ENCODE data around the gene AP2B1. TPM values are rescaled to one million over a fixed set of nuclear protein-coding genes. Genes with fewer than 3 reads are reported as not detected.

AP2B1 gene
- total and polyA plus RNA-seq, 9 of the 15 experiments (the other 6 are each of a cell fraction or from before 2014, with no cell fraction given), result 60.1 to 287 (median 105) TPM

DNA sequence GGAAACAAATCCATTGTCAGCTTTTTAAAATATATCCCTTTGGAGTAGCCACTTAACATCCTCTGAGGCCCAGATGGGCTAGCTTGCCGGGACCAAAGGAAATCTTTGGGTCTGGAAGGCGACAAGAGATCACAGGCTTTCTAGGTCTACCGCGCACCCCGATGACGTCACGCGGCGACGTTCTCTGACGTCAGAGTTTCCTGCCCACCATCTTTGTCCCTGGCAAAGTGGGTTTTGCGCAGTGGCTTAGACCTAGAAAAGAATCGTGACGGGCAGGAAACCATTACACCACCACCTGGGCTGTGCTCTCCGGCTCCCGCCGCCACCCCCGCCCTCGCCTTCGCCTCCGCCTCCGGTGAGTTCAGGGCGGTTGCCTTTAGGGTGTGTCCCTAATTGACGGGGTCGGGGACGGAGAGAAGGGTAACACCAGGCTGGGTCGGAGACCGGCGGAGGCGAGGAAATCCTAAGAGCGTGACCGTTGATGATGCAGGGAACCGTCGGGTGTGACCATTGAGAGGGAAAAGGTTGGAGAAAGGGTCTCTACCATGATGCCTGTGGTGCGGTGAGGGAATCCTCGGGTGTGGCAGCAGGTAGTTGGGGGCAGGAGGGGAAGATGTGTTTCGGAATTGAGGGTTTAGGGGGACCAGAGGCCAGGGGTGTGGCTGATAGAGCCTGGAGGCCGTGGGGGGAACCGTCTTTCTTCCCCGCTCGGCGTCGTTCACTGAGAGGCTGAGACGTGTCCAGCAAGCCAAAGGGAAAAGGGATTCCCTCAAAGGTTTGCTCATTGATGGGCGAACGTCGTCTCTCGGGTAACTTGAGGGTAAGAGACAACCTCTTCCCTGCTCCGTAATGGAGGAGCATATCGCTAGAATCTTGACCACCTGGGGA lies at the start of gene AP2B1 (continued):
- TF ChIP-seq, protein P1, sequence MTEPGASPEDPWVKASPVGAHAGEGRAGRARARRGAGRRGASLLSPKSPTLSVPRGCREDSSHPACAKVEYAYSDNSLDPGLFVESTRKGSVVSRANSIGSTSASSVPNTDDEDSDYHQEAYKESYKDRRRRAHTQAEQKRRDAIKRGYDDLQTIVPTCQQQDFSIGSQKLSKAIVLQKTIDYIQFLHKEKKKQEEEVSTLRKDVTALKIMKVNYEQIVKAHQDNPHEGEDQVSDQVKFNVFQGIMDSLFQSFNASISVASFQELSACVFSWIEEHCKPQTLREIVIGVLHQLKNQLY (CRISPR knock-in tag; conservative IDR thresholded peaks at IDR 0.05), result 0 out of 4 replicates have a peak, but pooled peaks of 1 of the 2 experiments have one; percentile 21
- TF ChIP-seq PRDM10 (IDR thresholded peaks at IDR 0.05; ENCODE audit: partially characterized antibody) (peak; percentile 56), MEF2D (tag; conservative IDR thresholded peaks at IDR 0.05; ENCODE audit: low read depth) (peak; percentile 60; the same call in 1 of the 2 replicates), SMARCB1 (IDR thresholded peaks at IDR 0.05; ENCODE audit: insufficient read length, low read depth) (no peak), ZNF778 (CRISPR knock-in tag; IDR thresholded peaks at IDR 0.05) (no peak), ZNF274 (IDR thresholded peaks at IDR 0.05; ENCODE audit: borderline replicate concordance, low read depth, low read length) (no peak), ZNF609 (CRISPR knock-in tag; IDR thresholded peaks at IDR 0.05; ENCODE audit: borderline replicate concordance) (no peak), SMC3 (conservative IDR thresholded peaks at IDR 0.05; ENCODE audit: insufficient read depth, low read depth, low read length) (0 out of 2 replicates have a peak, but pooled peaks have one; percentile 8), PCBP1 (IDR thresholded peaks at IDR 0.05; ENCODE audit: low read depth, low read length, poor library complexity, severe bottlenecking) (no peak), SIN3A (IDR thresholded peaks at IDR 0.05; ENCODE audit: borderline replicate concordance in 2 of 2, control insufficient read depth in 1 of 2, low read depth in 2 of 2, low read length in 2 of 2) (peak in 1 of 2 experiments; percentile 76; a peak in 2 of 4 replicates), CHD2 (IDR thresholded peaks at IDR 0.05; ENCODE audit: low read depth, low read length) (peak; percentile 35)
- TF ChIP-seq, protein P2, sequence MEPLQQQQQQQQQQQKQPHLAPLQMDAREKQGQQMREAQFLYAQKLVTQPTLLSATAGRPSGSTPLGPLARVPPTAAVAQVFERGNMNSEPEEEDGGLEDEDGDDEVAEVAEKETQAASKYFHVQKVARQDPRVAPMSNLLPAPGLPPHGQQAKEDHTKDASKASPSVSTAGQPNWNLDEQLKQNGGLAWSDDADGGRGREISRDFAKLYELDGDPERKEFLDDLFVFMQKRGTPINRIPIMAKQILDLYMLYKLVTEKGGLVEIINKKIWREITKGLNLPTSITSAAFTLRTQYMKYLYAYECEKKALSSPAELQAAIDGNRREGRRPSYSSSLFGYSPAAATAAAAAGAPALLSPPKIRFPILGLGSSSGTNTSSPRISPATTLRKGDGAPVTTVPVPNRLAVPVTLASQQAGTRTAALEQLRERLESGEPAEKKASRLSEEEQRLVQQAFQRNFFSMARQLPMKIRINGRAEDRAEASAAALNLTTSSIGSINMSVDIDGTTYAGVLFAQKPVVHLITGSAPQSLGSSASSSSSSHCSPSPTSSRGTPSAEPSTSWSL (CRISPR knock-in tag; IDR thresholded peaks at IDR 0.05; ENCODE audit: borderline replicate concordance), result no peak

Data from K562 (cell line).